K562 (cell line): Measurements from ENCODE around the gene CARD9. TPM values are rescaled to one million over a fixed set of nuclear protein-coding genes. Genes with fewer than 3 reads are reported as not detected.
A peak's percentile ranks its signal among the peaks of the same experiment; 100 is the strongest.

ENCODE experiments used
- ARID1B ChIP-seq: fragments of 450-650 bp; IDR thresholded peaks from 2 replicates; pipeline ENCODE4 v1.6.1; 2016; ENCODE audit warnings: antibody characterized with exemption, mild to moderate bottlenecking, inconsistent platforms
- ATF7 ChIP-seq: fragments of 450-650 bp; IDR thresholded peaks from 2 replicates; pipeline ENCODE4 v1.7.1; 2014; ENCODE audit warnings: mild to moderate bottlenecking, moderate library complexity
- CGGBP1 ChIP-seq: fragments of 250-450 bp; sonication (Bioruptor Pico); IDR thresholded peaks from 2 replicates; pipeline ENCODE4 v1.9.0; 2021; ENCODE audit warnings: mild to moderate bottlenecking
- CTBP1 ChIP-seq: fragments of 450-650 bp; IDR thresholded peaks from 2 replicates; pipeline ENCODE4 v1.6.1; 2016; ENCODE audit warnings: borderline replicate concordance
- EGR1 ChIP-seq: fragments of 450-650 bp; conservative IDR thresholded peaks from 2 replicates; pipeline ENCODE4 v1.6.1; 2017; ENCODE audit warnings: mild to moderate bottlenecking
- ELF4 ChIP-seq: fragments of 450-650 bp; formaldehyde crosslinking; IDR thresholded peaks from 2 replicates; pipeline ENCODE4 v1.4.0; 2022; ENCODE audit warnings: missing genetic modification characterization
- ETS1 ChIP-seq: conservative IDR thresholded peaks from 2 replicates; pipeline ENCODE4 v1.6.1; 2011; ENCODE audit warnings: low read depth, mild to moderate bottlenecking, low read length; ENCODE audit not compliant: control insufficient read depth
- ETV5 ChIP-seq: sonication (generic); formaldehyde crosslinking; IDR thresholded peaks from 2 replicates; pipeline ENCODE4 v1.4.0; 2020; ENCODE audit warnings: low read depth, mild to moderate bottlenecking, missing genetic modification reagents
- FOXK2 ChIP-seq, 2 experiments: fragments of 450-650 bp; IDR thresholded peaks in 1 of 2; conservative IDR thresholded peaks in 1 of 2; 2 replicates each; pipeline ENCODE4 v1.6.1; 2016; ENCODE audit warnings: low read depth in 2 of 2, mild to moderate bottlenecking in 1 of 2
- HCFC1 ChIP-seq: IDR thresholded peaks from 2 replicates; pipeline ENCODE4 v1.6.1; 2012; ENCODE audit warnings: low read depth, low read length, improper control_type of control experiment
- KLF16 ChIP-seq: IDR thresholded peaks from 2 replicates; pipeline ENCODE4 v1.6.1; 2016; ENCODE audit warnings: antibody characterized with exemption
- MEF2A ChIP-seq: IDR thresholded peaks from 2 replicates; pipeline ENCODE4 v1.6.1; 2011; ENCODE audit warnings: low read depth, mild to moderate bottlenecking, low read length, moderate library complexity; ENCODE audit not compliant: control insufficient read depth
- MTA3 ChIP-seq: fragments of 450-650 bp; formaldehyde crosslinking; IDR thresholded peaks from 2 replicates; pipeline ENCODE4 v1.6.1; 2017; ENCODE audit warnings: mild to moderate bottlenecking, borderline replicate concordance
- MXI1 ChIP-seq: IDR thresholded peaks from 2 replicates; pipeline ENCODE4 v1.6.1; 2011; ENCODE audit warnings: low read depth, mild to moderate bottlenecking, improper control_type of control experiment, low read length
- NEUROD1 ChIP-seq: fragments of 150-350 bp; IDR thresholded peaks from 2 replicates; pipeline ENCODE4 v1.6.1; 2014; ENCODE audit warnings: borderline replicate concordance, low read length, low read depth; ENCODE audit not compliant: partially characterized antibody
- POLR2H ChIP-seq: IDR thresholded peaks from 2 replicates; pipeline ENCODE4 v1.6.1; 2016; ENCODE audit warnings: missing genetic modification characterization, low read depth, mild to moderate bottlenecking, control low read depth, missing compliant biosample characterization, moderate library complexity
- SIN3B ChIP-seq: fragments of 450-650 bp; IDR thresholded peaks from 2 replicates; pipeline ENCODE4 v1.6.1; 2017; ENCODE audit warnings: low read depth, mild to moderate bottlenecking, moderate library complexity
- THAP12 ChIP-seq: fragments of 250-450 bp; sonication (Bioruptor Pico); IDR thresholded peaks from 2 replicates; pipeline ENCODE4 v1.9.0; 2021; ENCODE audit warnings: mild to moderate bottlenecking, inconsistent platforms
- YY1 ChIP-seq, 3 experiments: IDR thresholded peaks; 2 replicates each; pipeline ENCODE4 v1.6.1; 2011; ENCODE audit warnings: low read length in 2 of 3, mild to moderate bottlenecking in 2 of 3, moderate library complexity in 2 of 3, borderline replicate concordance in 1 of 3, control low read depth in 1 of 3, low read depth in 1 of 3; ENCODE audit not compliant: insufficient read depth in 3 of 3, insufficient replicate concordance in 2 of 3, control insufficient read depth in 1 of 3, insufficient read length in 1 of 3; ENCODE audit errors: extremely low read depth in 1 of 3
- ZBED1 ChIP-seq: IDR thresholded peaks from 2 replicates; pipeline ENCODE4 v1.6.1; 2014
- ZBTB12 ChIP-seq: fragments of 250-450 bp; sonication (Bioruptor Pico); IDR thresholded peaks from 2 replicates; pipeline ENCODE4 v1.4.0; 2020
- ZBTB17 ChIP-seq: fragments of 450-650 bp; formaldehyde crosslinking; IDR thresholded peaks from 2 replicates; pipeline ENCODE4 v1.4.0; 2020; ENCODE audit warnings: mild to moderate bottlenecking
- ZZZ3 ChIP-seq: fragments of 450-650 bp; IDR thresholded peaks from 2 replicates; pipeline ENCODE4 v1.6.1; 2016; ENCODE audit warnings: antibody characterized with exemption, mild to moderate bottlenecking, moderate library complexity
- polyA plus RNA-seq, 8 experiments: library from polyadenylated mRNA; depleted of rRNA in 4 of 8; stranded (reverse) in 5 of 8; unstranded in 3 of 8; fragments of >200 nt; fragmentation: Nextera tagmentation in 2 of 8; fragmentation: Illumina TruSeq in 1 of 8; extraction: Ambion mirVana in 2 of 8; extraction: Trizol in 1 of 8; gene quantifications; 2 replicates each; pipeline versions ENCODE4 v1.2.1 to v1.2.3, GENCODE V29; 2011 to 2014; ENCODE audit warnings: inconsistent platforms in 1 of 8, missing spikeins in 1 of 8
- total RNA-seq, 7 experiments: library from RNA; depleted of rRNA in 6 of 7; stranded (reverse); fragments of >200 nt in 6 of 7; fragmentation: Illumina TruSeq in 2 of 7; extraction: Trizol in 2 of 7; gene quantifications; 2 replicates each; pipeline versions ENCODE4 v1.2.1 to v1.2.3, GENCODE V29; 2011 to 2021; ENCODE audit warnings: low replicate concordance in 1 of 7

The CARD9 gene
- total and polyA plus RNA-seq, 9 of the 15 experiments (the other 6 are each of a cell fraction or from before 2014, with no cell fraction given): 1.7 to 53.0 (median 9.7) TPM

- peak; percentile 40; the same call in 1 of the 2 replicates for TF ChIP-seq MTA3
- TF ChIP-seq ARID1B: 0 out of 2 replicates have a peak, but pooled peaks have one; percentile 6
- peak; percentile 89 for TF ChIP-seq ETV5
- no peak for TF ChIP-seq ZZZ3
- TF ChIP-seq ZBTB17 (CRISPR knock-in tag): peak; percentile 57; the same call in 1 of the 2 replicates
- peak; percentile 92 to 99 (median 96) for TF ChIP-seq YY1 (IDR thresholded peaks at IDR 0.05; ENCODE audit: borderline replicate concordance in 1 of 3, control insufficient read depth in 1 of 3, extremely low read depth in 1 of 3, insufficient read depth in 3 of 3, insufficient read length in 1 of 3, insufficient replicate concordance in 2 of 3, low read depth in 1 of 3, low read length in 2 of 3)
- TF ChIP-seq ZBED1: no peak
- TF ChIP-seq THAP12 (CRISPR knock-in tag): peak; percentile 46; the same call in 1 of the 2 replicates
- peak; percentile 15; the same call in 1 of the 2 replicates for TF ChIP-seq ETS1
- peak; percentile 99 for TF ChIP-seq SIN3B
- no peak for TF ChIP-seq KLF16
- TF ChIP-seq ELF4 (CRISPR knock-in tag): peak; percentile 71; the same call in 1 of the 2 replicates
- peak; percentile 71 for TF ChIP-seq POLR2H (tag)
- TF ChIP-seq MXI1: peak; percentile 44; the same call in 1 of the 2 replicates
- TF ChIP-seq FOXK2 (conservative IDR thresholded peaks at IDR 0.05 in 1 of 2, IDR thresholded peaks at IDR 0.05 in 1 of 2; ENCODE audit: low read depth in 2 of 2): peak; percentile 30 to 69; a peak in 1 of 4 replicates
- peak; percentile 47; the same call in 1 of the 2 replicates for TF ChIP-seq CTBP1
- TF ChIP-seq HCFC1: peak; percentile 74
- TF ChIP-seq ZBTB12 (CRISPR knock-in tag): peak; percentile 84
- no peak for TF ChIP-seq MEF2A
- 0 out of 2 replicates have a peak, but pooled peaks have one; percentile 4 for TF ChIP-seq CGGBP1
- TF ChIP-seq ATF7: peak; percentile 59; the same call in 1 of the 2 replicates
- peak; percentile 60 for TF ChIP-seq NEUROD1
- TF ChIP-seq EGR1: peak; percentile 97
Measured at GRCh38 chr9:136410500-136411287, 37.2 kb upstream of the CARD9 start, which contains the start of the genes ENTR1 and PMPCA (continued).
